HG03442 (cell line): ENCODE data around the gene PTPRK.
"Not testable (repeated sequence)": the region's sequence is repeated elsewhere in the genome, so short reads cannot be mapped to it uniquely, and the experiment has no call there.

Source experiments
- ATAC-seq: cut with Tn5 transposase; IDR thresholded peaks from one replicate; pipeline ENCODE4 v1.9.1; 2021; ENCODE audit warnings: mild to moderate bottlenecking, moderate library complexity; ENCODE audit not compliant: unreplicated experiment

The PTPRK gene

DNA sequence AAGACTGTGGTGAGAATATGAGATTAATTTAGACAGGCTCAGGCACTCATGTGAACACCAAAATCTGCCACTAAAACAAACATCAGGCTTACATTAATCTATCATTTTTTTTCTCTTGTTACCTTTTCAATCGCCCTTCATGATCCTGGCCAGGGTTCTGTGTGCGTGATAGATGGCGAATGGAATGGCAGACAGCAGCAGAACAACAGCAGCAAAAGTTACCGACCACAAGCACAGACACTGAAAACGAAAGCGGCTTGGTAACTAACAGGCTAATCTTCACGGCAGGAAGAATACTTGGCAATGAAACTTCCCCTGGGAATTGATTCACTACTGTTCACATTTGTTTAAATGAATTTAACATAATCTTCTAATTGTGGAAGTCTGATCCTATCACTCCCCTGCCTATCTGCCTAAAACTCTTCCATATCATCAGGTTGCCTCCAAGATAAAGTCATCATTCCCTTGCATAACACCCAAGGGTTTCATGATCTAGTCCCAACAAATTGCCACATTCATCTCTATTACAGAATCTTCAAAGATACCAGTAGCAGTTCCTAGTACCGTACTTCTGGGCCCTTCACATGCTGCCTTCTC is 28.7 kb downstream of the PTPRK start:
- peak; percentile 67 for ATAC-seq

DNA sequence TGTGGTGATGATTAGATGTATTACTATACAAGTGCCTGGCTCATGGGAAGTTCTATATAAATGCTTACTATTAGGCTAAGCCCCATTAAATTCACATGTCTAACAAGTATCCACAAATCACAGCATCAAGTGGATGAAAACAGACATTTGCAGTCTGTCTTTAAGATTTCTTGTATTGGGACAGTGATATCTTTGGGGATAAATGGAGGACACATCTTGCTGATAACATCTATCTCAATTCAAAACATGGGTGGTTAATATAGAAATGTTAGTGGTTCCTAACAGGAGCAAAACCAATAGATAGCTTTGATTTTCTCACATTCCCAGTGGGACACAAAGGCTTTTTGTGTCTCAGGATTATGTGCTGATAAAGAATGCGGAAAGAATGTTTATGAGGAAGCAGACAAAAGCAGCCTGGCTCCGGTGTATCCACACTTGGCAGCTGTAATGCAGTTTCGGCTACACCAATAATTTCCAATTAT is 29.3 kb downstream of the PTPRK start:
- no peak for ATAC-seq

DNA sequence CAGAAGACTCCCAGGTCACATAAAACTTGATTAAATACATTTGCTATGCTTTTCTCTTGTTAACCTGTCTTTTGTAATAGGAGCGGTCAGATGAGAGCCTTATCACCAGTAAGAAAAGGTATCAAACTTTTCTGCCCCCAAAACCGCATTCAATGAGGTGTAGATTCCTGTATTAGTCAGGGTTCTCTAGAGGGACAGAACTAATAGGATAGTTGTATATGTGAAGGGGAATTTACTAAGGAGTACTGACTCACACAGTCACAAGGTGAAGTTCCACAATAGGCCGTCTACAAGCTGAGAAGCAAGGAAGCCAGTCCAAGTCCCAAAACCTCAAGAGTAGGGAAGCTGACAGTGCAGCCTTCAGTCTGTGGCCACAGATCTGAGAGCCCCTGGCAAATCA is 32.7 kb downstream of the PTPRK start:
- no peak for ATAC-seq

DNA sequence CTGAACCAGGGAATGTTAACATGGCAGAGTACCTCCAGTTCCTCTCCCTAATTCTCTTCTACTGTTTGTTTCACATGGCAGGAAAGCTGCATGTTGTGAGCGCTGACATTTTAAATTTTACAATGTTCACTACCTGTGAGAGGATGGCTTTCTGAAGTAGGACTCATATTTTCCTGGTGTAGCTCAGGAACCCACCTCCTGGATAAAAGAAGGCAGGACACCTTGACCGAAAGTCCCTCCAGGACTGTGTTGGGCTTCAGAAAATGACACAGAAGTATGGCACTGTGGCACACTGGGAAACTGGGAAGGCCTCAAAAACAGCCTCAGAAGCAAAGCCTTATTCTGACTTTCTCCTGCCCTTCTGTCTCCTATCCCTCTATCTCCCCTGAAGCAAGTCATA is 33.3 kb downstream of the PTPRK start:
- no peak for ATAC-seq

DNA sequence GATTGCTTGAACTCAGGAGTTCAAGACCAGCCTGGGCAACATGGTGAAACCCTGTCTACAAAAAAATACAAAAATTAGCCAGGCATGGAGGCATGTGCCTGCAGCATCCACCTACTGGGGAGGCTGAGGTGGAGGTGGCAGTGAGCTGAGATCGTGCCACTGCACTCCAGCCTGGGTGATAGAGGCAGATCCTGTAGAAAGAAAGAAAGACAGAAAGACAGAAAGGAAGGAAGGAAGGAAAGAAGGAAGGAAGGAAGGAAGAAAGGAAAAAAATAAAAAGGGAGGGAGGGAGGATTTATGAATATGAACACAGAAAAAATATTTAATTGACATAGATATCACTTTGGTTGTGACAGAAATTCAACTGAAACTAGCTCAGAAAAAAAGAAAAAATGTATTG is 33.8 kb downstream of the PTPRK start:
- ATAC-seq: not testable (repeated sequence)

DNA sequence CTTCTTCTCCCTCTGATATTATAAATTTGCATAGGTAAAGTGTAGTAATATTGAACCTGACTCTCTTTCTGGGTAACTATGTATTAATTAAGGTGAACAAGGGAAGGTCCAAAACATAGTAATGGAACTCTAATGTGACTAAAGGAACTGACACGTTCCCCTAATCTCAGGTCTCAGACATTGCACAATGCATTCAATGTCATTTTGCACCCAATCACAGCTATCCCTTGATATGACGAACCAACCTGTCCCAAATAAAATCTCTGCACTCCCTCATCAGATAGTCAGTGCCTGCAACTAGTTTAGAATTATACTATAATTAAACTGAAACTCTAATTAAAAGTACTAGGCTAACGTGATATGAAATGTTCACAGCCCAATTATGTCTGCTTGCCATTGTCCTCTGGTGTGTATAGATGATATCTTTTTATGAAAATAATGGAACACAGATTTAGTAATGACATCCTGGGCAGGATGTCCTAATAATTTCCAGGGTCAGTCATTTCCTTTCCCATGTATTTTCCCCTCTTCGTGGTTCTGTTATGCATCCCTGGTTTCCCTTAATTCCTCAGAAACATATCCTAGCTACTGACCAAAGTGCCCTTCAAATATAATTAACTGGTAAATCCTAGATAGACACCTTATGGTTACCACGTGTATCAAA is 36.8 kb downstream of the PTPRK start:
- ATAC-seq: no peak

DNA sequence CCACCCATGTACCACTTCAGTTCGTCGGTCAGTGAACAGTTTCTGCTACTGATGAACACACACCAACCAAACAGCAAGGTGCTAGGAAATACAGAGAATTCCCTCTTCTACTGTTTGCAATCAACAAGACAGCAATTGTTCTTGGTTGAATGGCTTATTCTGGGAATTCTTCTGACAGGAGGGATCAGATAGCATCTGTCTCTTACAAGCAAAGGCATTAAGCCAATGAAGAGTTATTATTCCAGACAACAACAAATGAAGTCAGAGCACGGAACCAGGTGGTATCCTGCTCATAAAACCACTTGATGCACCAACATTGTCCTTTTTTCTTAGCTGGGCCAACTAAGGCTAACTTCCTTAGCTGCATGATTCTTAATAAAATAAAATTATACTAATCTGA is 37.8 kb downstream of the PTPRK start:
- no peak for ATAC-seq

DNA sequence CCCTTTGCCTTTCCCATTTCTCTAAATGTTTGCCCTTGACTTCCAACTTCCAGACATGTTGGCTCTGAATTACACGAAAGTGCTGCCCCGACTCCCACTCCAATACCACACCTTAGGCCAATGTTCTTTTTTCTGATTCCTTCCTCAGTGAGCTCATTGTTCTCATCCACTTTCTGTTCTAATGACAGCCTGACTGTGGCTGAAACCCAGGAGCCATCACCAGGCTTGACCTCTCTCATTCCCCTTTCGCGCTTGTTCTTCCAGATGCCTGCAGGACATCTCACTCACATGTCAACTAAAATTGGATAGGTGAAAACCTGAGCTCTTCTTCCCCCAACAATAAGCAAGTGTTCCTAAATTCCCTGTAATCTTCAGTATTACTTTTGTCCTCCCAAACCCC is 40.4 kb downstream of the PTPRK start:
- no peak for ATAC-seq

DNA sequence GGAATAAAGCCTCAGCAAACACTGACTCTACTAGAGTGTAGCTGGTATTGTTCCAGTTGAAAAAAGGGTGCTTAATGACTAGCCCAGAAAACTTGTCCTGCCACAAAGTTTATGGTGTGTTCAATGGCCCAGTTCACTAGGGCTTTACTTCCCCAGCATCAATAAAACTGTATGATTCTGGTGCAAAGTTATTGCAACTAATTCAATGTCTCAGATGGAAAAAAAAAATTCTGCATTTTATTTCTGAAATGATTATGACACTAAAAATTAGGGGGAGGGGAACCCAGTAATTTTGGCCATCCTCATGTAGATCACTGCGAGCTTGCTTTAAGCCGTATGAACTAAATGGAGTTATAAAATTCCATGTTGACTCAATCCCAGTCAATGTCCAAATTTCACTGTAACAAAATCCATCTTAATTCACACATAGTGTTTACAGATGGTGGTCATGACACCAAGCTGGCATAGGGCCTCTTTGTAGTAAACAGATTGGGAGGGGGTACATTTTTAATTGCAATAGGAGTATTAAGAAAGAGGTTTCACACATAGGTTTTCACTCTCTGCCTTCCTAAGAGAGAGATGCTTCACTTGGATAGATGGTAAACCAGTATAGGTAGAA is 41.2 kb downstream of the PTPRK start:
- ATAC-seq: no peak

DNA sequence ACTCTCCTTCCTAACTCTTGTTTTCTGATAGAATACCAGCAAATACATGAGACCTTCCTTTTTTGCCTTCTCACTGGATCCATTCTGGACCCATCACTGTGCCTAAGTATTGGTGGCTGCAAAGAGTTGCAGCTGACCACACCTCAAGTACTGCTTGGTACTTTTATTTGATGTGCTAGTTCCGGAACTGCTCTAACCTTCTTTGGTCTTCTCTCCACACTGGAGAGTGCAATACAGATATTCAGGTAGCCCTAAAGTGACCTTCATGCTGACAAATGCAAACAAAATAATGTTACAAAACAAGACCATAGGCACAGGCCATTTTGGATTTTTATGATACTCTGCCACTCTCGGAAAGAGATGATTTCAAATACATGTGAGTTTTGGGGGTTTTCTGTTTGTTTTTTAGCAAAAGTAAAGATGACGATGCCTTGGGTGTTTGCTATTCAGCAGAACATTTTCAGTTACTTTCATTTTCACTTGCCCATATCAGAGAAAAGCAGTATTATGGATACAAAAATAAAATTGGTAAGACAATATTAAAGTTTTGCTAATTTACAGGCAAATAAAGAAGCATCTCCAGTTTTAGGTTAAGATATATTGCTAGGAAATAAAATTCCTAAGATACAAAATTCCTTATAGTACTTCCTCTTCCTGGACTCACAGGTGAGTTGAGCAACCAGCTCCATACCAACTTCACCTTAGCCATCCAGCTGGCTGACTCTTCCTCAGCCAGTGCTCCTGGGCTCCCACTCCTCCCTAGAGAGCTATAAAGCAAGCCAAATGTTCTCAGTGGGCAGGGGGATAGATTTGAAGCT is 42.0 kb downstream of the PTPRK start:
- no peak for ATAC-seq

DNA sequence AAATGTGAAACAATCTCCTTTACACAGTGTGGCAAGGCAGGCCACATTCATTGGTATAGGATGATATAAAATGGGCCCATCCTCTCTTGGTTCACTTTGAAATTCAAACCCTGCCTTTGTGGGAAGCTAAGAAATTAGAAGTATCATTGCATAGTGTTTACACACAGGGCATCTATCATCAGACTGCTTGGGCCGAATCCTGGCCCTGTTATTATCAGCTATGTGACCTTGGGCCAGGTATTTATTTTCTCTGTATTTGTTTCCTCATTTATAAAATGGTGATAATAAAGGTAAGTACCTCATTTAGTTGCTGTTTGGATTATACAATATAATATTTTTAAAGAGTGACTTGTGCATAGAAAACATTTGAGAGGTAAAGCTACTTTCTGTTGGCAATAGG is 45.5 kb downstream of the PTPRK start:
- no peak for ATAC-seq

DNA sequence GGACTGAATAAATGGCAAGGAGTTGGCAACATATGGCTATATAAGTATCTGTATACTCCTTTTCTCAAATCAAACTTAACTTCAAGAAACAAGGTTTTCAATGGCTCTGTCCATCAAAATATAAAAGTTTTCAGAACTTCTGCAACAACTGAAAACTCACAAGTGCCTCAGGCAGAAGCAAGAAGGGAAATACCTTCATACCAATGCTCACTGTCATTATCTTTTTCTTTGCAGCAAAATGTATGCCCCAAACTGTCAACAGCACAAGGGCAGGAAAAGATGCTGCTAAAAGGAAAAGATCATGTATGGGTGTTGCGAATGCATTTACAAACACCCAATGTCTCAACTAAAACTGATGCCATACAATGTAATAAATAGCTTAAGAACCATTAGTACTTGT is 45.9 kb downstream of the PTPRK start:
- no peak for ATAC-seq

DNA sequence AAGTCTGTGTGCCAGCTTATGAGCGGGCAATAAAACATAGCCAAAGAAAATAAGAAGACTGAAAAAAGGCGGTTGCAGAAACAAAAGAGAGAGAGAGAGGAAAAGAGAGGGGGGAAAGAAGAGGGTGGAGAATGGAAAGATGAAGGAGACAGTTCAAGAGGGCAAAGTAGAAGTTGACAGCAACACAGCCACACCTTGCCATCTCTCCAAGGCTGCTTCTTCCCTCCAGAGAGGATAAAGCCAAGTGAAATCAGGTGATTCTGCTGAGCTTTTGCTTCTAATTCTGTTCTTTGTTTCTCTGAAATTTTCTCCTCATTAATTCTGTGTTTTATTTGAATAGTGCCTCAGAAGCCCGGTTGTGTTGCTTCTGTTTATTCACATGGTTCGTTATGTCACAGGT is 48.5 kb downstream of the PTPRK start:
- ATAC-seq: no peak

DNA sequence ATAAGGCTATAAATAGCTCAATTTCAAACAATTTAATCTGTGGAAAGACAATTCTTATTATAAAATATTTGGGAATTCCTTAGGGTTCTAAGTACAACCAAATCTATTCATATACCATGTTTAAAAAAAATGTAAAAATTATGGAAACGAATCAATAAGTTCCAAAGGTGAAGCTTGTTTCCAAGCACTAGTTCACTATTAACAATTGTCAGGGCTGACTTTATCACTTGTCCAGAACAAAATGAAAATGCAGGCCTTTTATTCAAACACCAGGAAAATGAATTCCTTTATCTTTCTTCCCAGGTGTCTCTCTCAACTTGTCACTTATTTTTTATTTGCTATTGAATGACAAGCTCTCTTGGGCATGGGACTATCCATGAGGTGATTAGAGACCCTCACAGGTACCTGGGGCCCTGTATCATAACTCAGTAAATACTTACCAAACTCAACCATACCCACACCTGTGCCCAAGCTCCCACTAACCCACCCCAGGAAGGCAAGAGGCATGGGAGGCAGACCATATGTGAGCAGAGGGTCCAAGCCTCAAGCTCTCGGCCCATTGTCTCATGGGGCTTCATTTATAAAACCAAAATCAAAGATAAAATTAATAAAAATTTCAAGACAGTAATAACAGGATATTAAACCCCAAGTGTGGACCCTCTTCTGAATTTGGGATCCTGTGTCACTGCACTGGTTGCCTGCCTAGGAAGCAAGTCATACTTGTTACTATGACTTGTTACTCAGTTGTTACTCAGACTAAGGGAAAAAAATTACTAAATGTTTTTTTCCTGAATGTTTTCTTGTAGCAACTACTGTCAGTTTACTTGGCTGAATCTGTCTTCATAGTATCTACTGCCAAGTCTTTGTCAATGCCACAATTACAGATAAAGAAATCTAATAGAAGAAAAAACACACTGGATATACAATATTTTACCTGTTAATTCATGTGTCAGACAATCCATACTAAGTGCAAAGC is 54.7 kb downstream of the PTPRK start:
- no peak for ATAC-seq

DNA sequence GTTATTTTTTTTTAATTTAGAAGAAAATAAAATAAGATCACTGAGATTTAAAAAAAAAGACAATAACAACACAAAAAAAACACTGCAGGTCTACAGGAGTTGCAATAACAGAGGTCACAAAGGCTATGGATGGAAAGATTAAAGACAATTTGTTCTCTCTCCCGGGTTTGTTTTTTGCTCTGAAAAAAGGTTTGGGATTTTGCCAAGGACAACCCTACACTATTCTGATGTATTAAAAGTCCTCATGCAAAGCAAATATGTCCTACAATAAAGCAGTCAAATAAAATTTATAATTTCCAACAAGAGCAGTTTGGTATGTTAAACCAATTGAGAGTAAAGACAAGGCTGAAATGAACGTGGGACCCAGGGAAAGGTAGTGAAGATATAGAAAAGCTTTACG is 55.6 kb downstream of the PTPRK start:
- no peak for ATAC-seq

DNA sequence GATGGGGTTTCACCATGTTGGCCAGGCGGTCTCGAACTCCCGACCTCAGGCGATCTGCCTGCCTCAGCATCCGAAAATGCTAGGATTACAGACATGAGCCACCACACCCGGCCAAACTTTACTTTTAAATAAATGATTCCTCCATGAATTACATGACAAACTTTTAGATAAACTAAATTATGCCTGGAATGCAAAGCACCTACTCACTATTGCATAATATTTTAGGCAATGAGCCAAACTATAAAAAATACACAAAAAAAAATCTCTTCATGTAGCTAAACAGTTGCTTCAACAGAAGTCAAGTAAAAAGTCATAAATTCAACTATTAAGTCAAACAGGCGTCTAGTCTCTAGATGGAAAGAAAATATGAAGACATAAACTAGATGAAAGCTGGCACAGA is 56.5 kb downstream of the PTPRK start:
- no peak for ATAC-seq

DNA sequence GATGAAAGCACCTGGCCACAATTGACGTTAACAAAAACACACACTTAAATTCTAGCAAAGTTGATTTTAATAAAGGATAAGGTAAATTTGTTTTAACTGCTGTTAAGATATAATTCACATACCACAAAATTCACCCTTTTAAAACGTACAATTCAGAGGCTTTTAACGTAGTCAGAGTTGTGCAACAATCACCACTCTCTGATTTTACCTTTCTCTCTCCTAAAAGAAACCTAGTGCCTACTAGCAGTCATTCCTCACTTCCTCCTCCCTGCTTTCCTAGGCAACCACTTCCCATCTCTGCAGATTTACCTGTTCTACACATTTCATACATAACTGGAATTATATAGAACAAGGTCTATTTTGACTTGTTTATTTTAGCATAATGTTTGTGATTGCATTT is 58.9 kb downstream of the PTPRK start:
- no peak for ATAC-seq

DNA sequence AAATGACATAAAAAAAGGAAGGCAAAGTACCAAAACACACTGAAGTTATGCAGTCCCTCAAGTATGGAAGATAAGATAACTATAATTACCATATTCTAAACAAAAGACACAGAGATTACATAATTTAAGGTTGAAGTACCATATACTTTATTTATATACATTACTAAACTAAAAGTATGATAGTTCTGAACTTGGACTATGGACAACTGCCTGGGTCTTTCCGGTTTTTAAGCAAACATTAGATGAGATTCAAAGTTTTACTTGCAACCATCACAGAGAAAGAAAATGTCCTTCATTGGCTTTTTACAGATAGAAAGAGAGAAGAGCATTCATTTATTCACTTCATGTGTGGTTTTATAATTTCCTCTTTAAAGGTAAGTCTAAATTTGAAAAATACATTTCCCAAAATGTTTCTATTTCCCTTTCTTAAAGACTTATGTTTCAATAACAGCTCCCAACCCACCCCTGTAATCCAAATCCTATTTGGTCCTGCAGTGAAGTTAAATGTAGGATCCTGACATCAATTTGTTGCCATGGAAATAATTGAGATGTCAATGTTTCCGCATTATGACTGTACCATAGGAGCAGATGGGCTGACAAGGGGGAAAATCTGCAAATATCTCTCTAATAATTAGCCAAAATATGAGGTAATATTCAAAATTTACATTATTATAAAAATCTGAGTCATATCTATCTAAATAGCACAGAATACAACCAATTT is 63.7 kb downstream of the PTPRK start:
- no peak for ATAC-seq

DNA sequence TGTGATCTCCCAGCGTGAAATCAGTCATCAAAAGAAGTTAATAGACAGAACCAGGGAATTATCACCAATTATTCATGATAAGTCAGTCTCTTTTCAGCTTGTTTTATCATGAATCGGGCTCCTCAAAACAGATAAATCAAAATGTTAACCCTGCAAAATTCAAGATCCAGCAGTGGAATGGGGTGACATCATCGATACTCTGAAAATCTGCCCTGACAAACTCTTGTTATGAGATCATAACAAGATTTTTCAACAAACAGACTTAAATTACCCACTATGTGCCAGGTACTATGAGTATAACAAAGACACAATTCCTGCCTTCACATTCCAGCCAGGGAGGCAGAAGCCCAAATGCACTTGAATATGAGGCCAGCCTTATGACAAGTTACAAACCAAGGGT is 64.4 kb downstream of the PTPRK start:
- no peak for ATAC-seq

DNA sequence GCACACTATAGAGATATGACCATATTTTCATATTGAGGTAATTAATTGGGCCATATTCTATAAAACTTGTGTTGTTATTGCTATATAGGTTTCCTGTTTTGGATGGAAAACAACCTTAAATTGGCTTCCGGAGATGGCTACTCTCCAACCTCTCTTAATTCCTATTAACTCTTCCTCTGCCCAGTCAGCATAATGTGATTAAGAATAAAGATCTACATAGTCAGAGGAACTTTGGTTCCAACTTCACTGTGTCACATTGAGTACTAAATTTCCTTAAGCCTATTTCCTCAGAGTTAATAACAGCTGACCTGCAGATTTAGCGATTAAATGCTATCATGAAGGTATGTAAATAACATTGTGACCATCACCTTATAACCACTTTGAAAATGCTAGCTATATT is 67.7 kb downstream of the PTPRK start:
- ATAC-seq: no peak
